Renal cortex interstitium (tissue), 11 donors: ENCODE results near the gene CLEC18A. TPM values are rescaled to one million over a fixed set of nuclear protein-coding genes. Genes with fewer than 3 reads are reported as not detected.
A peak's percentile ranks its signal among the peaks of the same experiment; 100 is the strongest.
"Not testable (repeated sequence)": the region's sequence is repeated elsewhere in the genome, so short reads cannot be mapped to it uniquely, and the experiment has no call there.

Experiments used
- DNase-seq, 11 donors: peaks; one replicate each; pipeline ENCODE4 v3.0.0-alpha.2; 2013; ENCODE audit warnings: low read depth in 9 of 11, low spot score in 4 of 11; ENCODE audit errors: extremely low read depth in 1 of 11
- polyA plus RNA-seq, 3 donors: library from polyadenylated mRNA; unstranded; fragments of 120-200 nt; gene quantifications; one replicate each; pipeline ENCODE4 v1.2.1, GENCODE V29; 2013; ENCODE audit not compliant: insufficient read length in 3 of 3

CLEC18A gene
- polyA plus RNA-seq, 3 donors: 47.6 to 92.0 (median 73.5) TPM

DNA sequence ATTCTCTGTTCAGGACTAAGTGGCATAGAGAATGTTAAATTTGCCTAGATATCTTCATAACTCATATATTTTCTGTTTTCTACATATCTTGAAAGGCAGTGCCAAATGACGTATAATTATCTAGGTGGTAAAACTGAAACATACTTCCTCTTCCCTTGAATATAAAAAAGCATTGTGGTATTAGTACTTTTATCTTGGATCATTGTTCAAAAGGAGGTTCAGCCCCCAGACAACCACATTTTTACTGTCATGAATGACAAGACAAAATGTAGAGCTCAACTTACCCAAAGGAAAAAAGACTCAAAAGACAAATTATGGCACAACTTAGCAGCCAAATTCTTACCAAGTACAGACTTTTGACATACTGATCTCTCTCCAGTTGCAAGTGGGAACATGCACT lies 34.1 kb downstream of the CLEC18A start:
- DNase-seq: not testable (repeated sequence)

DNA sequence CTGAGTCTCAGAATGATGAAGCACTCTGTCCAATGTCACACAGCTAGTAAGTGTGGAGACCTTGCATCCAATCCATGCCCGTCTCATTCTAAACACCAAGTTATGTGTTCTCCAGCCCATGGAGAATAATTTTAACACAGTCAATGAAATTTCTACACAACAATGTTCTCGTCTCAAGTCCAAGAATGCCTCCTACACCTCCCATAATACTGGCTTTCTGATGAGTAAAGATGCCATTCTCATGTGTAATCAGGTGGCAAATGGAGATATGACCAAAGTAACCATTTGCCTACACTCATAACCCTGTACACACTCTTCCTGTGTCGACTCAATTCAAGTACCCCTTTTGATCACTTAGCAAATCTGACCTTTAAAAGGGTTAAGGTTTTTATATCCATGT lies 46.8 kb downstream of the CLEC18A start:
- not testable (repeated sequence) for DNase-seq

DNA sequence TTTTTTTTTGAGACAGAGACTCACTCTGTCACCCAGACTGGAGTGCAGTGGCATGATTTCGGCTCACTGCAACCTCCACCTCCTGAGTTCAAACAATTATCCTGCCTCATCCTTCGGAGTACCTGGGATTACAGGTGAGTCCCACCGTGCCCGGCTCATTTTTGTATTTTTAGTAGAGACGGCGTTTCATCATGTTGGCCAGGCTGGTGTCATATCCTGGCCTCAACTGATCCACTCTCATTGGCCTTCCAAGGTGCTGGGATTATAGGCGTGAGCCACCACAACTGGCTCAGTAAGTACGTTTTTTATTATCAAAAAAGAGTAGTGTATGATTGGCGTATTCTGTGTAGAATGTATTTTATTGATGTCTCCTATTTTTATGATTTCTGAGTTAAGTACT lies 48.7 kb downstream of the CLEC18A start:
- DNase-seq: not testable (repeated sequence)

DNA sequence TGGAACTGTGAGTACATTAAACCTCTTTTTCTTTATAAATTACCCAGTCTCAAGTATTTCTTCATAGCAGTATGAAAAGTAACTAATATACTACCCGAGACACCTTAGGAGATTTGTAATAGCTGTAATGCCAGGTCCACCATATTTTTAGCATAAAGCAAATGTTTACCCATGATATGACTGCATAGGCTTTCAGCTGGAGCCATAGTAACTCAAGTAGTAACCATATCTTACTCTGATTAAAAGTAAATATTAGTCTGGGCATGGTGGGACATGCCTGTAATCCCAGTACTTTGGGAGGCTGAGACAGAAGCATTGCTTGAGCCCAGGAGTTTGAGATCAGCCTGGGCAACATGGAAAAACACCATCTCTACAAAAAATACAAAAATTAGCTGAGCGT lies 52.4 kb downstream of the CLEC18A start:
- DNase-seq: not testable (repeated sequence)

DNA sequence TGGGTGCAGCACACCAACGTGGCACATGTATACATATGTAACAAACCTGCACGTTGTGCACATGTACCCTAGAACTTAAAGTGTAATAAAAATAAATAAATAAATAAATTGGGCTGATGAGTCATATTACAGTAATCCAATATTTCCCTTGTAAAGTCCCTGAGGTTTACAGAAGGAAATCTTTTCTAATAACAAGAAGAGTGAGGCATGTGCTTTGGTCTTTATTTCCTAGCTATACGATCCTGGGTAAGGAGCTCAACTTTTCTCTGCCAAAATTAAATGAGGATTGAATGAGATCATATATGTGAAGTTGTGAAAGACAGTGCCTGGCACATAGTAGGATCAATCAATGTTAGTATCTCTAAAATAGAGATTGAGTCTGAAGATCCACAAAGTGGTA lies 57.5 kb downstream of the CLEC18A start:
- DNase-seq: not testable (repeated sequence)

DNA sequence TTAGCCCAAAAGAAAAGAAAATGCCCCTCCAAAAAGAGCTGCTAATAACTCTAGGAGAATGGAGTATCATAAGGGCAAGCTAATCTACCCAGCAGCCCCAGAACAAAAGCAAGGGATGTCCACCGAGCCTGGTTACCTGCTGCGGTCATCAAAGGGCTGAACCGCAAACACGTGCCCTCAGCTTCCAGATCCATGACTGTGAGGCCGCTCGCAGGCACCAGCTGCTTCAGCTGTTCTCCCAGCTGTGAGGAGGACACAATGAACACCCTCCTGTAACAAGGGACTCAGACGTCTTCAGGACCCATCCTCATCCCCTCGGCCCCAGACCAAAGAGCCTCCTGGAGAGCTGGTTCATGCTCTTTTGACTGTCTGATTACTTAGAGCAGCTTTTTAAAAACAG lies 59.5 kb downstream of the CLEC18A start:
- not testable (repeated sequence) for DNase-seq

DNA sequence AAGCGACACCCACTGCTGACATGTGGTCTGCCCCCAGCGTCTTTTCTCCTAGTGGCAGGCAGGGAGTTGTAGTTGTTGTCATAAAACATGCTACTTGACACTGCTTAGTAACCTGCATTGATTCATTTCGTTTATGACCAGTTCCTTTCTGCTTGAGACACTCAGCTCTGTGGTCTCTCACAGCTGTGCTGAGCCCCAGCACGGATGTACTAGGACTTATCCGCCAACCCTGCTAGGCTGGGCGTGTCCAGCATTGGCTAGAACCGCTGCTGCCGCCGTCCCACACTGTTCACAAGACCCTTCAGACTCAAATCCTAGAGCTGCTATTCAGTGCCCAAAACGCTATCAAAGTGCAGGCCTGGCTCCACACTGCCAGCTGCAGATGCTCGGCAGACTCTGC lies 60.0 kb downstream of the CLEC18A start:
- DNase-seq: peak in 1 of 11 donors; percentile 1

DNA sequence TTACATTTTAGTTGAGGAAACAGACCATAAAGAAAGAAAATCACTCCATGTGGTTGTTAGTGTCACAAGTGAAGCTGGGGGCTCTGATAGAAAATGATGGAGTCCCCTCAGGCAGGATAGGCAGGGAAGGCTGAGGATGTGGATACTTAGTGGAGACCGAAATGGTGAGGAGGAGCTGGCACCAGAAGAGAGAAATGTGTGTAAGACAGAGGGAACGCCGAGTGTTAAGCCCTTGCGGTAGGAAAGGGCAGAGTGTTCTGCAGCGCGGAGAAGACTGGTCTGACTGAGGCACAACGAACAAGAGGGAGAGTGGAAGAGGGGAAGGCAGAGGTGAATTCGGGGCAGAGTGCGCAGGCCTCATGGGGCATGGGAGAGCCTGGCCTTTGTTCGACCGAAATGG lies 61.2 kb downstream of the CLEC18A start:
- not testable (repeated sequence) for DNase-seq

DNA sequence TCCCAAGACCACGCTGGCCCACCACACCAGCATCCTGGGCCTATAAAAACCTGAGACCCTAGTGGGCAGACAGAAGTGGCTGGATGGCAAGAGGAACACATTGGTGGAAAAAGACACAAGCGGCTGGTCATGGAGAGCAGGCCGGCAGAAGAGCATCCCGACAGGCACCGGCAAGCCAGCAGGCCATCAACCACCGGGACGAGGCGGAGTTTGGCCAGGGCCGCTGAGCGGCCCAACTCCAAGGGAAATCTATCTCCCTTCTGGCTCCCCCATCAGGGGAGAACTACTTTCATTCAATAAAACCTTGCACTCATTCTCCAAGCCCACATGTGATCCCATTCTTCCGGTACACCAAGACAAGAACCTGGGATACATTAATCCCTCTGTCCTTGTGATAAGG lies 61.8 kb downstream of the CLEC18A start:
- DNase-seq: not testable (repeated sequence)

Other genes starting within 250 kb of the CLEC18A start
- gene NQO1, start 224.8 kb upstream of the CLEC18A start, polyA plus RNA-seq: 10 to 100 TPM; 21.2 to 25.5 (median 21.7) TPM
- gene NOB1, start 196.4 kb upstream of the CLEC18A start, polyA plus RNA-seq: 10 to 100 TPM; 62.3 to 69.1 (median 67.5) TPM
- gene WWP2, start 189.0 kb upstream of the CLEC18A start, polyA plus RNA-seq: 10 to 100 TPM; 41.6 to 55.1 (median 45.4) TPM
- 10 to 100 TPM; 32.8 to 49.3 (median 36.6) TPM for gene PDPR, start 163.0 kb downstream of the CLEC18A start, polyA plus RNA-seq
- 10 to 100 TPM; 51.2 to 74.9 (median 67.8) TPM for gene CLEC18C, start 222.5 kb downstream of the CLEC18A start, polyA plus RNA-seq